OCI-LY7 (cell line): ENCODE data around the gene DEGS1.

Source experiments
- EZH2phosphoT487 ChIP-seq: fragments of 200-600 bp; sonication (generic); IDR thresholded peaks from 2 replicates; pipeline ENCODE4 v1.6.1; 2018; ENCODE audit warnings: low read depth, borderline replicate concordance, mild to moderate bottlenecking, mixed run types, antibody characterized with exemption, low read length, moderate library complexity, mixed read lengths
- TF ChIP-seq, protein P1 (sequence below): fragments of 200-600 bp; sonication (generic); conservative IDR thresholded peaks from 2 replicates; pipeline ENCODE4 v1.5.1; 2014; ENCODE audit warnings: mild to moderate bottlenecking, antibody characterized with exemption, low read length, moderate library complexity, mixed read lengths

DNA sequence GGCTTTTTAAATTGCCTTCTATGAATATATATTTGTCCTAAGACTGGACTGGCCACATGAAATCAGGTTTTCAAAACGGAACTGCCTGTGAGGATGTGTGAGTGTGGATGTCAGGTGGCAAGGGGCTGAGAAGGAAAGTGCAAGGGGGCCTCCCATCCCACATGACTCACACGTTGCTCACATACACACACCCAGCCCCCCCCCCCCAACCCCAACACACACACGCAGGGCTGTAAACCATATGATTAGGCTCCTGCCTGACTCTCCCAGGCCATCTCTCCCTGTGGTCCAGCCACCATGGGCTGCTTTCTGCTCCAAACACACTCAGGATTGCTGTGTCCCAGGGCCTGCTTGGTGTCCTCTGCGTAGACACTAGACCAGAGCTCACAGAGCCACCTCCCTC, 22.4 kb downstream of the DEGS1 start:
- TF ChIP-seq, protein P1, sequence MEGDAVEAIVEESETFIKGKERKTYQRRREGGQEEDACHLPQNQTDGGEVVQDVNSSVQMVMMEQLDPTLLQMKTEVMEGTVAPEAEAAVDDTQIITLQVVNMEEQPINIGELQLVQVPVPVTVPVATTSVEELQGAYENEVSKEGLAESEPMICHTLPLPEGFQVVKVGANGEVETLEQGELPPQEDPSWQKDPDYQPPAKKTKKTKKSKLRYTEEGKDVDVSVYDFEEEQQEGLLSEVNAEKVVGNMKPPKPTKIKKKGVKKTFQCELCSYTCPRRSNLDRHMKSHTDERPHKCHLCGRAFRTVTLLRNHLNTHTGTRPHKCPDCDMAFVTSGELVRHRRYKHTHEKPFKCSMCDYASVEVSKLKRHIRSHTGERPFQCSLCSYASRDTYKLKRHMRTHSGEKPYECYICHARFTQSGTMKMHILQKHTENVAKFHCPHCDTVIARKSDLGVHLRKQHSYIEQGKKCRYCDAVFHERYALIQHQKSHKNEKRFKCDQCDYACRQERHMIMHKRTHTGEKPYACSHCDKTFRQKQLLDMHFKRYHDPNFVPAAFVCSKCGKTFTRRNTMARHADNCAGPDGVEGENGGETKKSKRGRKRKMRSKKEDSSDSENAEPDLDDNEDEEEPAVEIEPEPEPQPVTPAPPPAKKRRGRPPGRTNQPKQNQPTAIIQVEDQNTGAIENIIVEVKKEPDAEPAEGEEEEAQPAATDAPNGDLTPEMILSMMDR: no peak
- no peak for TF ChIP-seq EZH2phosphoT487
